NAMALWA (cell line): ENCODE results near the gene TSFM.
"Not testable (repeated sequence)": the region's sequence is repeated elsewhere in the genome, so short reads cannot be mapped to it uniquely, and the experiment has no call there.

Experiments
- DNase-seq: peaks from one replicate; pipeline ENCODE4 v3.0.0-alpha.2; 2015; ENCODE audit warnings: low spot score

TSFM gene

DNA sequence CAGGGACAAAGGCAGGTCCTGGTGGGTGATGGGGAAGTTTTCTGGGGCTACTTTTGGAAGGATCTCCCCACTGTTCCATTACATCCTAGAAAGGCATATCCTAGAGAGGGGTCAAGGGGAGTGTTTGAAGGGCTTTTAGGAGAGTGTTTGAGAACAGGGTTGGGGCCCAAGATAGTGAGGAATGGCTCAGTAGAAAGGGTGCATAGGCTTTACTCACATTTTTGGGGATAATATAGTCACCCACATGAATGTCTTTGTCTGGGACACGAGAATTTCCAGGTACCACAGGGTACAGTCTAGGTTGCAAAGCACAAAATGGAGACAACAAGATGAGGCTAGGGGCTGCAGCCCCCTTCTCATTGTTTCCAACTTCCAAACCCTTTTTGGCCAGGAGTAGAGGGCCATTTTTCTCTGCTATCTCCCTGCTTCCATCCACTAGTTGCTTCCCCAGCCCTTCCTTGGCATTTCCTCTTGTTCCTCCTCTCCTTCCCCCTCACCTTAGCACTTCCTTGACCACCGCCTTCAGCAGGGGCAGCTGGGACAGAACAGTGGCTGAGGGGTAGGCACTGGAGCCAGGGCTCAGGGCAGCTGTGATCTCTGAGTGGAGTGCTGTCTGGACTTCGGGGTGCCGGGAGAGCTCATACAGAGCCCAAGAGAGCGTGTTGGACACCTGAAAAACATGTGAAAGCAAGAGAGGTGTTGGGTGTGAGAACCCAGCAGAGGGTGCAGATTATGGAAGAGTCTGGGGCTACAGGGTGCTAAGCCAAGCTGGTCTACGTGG is 18.5 kb upstream of the TSFM start:
- no peak for DNase-seq

DNA sequence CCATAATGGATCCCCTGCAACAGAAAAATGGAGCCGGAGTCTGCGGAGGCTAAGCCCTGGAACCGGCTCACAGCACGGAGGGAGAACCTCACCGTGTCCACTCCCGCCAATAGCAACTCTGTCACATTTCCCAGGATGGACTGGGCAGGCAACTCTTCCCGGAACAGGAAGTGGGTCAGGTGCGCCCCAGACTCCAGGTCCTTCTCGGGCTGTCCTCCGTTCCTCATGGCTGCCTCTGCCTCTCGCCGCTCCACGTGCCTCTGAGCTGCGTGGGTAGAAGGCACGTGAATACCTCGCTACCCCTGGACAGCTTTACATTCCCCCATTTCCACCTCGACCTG is 18.0 kb upstream of the TSFM start:
- DNase-seq: no peak

- no peak for DNase-seq
Measured at GRCh38 chr12:57765003-57765697, 17.4 kb upstream of the TSFM start.

DNA sequence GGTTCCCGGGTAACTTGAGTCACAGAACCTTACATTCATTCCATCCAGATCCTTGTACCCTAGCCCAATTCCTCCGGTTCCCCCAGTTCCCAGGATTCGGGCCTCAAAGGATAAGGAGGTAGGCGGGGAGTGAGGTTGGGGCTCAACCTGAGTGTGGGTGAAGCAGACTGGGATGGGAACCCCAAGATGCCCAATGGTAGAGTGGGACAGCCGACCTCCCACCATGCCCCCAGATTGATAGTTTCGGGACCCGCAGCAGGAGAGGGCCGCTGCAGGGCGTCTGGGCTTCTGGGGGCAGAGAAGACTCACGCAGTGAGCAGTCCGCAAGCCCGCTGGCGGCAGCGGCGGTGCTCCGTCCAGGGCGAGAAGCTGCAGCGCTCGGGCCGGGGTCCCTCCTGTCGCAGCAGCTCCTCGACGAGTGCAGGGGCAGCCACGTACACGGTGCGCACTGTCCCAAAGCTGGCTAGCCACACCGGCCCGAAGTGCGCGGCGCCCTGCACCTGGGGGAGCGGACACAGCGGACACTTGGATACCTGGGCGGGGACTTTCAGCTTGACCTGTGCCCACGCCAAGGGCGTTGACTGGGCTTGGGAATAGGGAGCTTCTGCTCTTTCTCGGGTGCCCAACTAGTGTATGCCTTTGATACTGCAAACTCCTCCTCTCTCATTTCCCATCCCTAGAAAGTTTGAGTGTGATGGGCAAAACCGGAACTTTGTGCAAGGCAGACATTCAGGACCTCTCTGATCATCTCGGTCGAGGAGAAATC is 16.7 kb upstream of the TSFM start:
- DNase-seq: no peak

GRCh38 chr12:57766464-57767304 is 15.9 kb upstream of the TSFM start, which contains the start of gene CYP27B1:
Gene CYP27B1, minus strand, starts transcription at chr12:57767078. Its CDS starts 37 bp downstream, at chr12:57767041.
- no peak for DNase-seq

- DNase-seq: no peak
Measured at GRCh38 chr12:57767305-57767698, 15.3 kb upstream of the TSFM start.

DNA sequence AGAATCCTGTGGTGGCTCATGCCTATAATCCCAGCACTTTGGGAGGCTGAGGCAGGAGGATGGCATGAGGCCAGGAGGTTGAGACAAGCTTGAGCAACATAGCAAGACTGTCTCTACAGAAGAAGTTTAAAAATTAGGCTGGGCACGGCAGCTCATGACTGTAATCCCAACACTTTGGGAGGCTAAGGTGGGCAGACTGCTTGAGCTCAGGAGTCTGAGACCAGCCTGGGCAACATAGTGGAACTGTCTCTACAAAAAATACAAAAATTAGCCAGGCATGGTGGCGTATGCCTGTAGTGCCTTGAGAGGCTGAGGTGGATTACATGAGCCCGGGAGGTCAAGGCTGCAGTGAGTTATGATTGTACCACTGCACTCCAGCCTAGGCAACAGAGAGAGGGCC is 14.7 kb upstream of the TSFM start:
- no peak for DNase-seq

DNA sequence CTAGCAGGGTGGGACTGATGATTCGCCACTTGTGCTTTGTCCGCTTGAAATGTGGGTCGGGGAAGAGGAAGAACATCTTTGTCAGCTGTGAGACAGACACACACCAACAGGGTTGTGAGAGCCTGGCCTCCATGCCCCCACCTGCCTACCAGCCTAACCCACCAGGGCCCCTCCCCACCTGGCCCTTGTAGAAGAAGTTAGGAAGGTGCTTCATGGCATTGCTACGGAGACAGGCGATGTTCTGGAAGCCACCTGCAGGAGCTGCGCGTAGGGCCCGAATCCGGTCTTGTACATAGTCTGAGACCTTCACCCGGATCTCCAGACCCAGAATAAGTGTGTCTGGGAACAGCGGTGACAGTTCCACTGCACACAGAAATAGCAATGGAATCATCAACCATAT is 13.0 kb upstream of the TSFM start:
- DNase-seq: no peak

DNA sequence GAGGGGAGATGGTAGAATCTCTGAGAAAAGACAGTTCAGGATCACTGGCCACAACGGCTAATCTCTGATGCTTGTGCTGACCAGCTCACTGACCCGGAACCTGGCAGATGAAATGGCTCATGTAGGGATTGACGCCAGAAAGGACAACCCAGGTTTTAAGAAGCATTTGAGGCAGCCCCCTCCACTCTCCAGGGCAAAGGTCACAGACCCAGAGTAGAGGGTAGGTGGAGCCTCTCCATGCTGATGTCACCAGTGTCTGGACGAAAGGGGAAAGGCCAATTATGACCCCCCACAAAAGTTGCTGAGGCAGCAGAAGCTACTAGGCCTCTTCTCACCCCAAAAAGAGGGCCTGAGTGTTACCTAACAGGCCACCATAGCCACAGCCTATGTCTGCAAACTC is 11.9 kb upstream of the TSFM start:
- DNase-seq: no peak

GRCh38 chr12:57771236-57771872 is 11.2 kb upstream of the TSFM start:
- DNase-seq: peak; percentile 96

DNA sequence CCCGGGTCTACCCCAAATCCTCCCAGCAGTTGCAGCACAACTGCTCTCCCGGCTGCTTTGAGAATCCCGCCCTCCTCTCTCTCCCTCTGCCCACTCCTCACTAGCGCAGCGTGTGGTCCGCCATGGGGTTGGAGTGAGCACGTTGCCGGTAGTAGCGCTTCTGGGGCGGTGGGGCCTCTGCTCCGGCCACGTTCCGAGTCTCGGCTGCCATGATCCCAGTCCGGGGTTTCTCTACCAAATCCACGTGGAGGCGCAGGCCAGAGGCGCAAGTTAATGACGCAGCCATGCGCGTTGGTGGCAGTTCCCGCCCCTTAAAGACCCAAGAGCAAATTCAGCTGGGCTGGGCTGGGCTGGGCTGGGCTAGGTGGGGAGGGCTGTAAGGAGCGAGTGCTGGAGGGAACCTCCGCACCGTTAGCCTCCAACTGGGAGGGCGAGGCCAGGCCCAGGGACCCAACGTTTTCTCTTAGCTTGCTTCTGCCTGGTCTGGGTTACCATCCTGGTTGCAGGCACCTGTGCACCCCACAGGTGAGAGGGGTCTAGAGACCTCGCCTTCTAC is 10.6 kb upstream of the TSFM start, which contains the start of gene METTL1:
Gene METTL1 (minus strand): TSS at position 233 of the 556 bp plus-strand sequence. CDS start 22 bp downstream, at position 211.
- peak; percentile 98 for DNase-seq

DNA sequence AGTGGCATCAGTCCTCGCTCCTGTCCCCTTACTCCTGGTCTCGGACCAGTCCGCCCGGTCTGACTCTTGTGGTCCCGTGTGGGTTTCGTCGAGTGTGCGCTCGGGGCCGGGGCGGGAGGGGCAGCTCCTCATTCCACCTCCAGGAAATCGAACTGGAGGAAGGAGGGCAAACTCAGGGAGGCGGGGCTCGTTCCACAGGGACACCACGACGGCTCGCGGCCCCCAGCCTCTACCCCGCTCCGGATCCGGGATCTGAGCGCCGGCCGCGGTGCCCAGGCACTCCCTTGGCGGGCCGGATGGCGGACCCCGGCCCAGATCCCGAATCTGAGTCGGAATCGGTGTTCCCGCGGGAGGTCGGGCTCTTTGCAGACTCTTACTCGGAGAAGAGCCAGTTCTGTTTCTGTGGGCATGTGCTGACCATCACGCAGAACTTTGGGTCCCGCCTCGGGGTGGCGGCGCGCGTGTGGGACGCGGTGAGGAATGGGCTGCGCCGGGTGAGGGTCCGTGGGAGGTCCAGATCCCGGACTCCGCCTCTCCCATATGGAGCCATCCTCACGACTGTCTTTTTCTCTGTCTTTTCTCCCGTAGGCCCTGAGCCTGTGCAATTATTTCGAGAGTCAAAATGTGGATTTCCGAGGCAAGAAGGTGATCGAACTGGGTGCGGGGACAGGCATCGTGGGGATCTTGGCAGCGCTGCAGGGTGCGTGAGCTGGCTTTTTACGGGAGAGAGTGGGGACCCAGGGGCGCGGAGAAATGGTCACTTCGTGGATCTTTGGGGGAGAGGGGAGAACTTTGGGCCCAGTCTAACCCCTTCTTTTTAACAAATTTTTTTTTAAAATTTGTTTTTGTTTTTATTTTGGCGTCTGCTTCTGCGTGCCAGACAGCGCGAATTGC is 9.9 kb upstream of the TSFM start, which contains the start of gene EEF1AKMT3:
Gene EEF1AKMT3 (plus strand): TSS at position 186 of the 894 bp plus-strand sequence. CDS start 111 bp downstream, at position 297.
- DNase-seq: no peak

DNA sequence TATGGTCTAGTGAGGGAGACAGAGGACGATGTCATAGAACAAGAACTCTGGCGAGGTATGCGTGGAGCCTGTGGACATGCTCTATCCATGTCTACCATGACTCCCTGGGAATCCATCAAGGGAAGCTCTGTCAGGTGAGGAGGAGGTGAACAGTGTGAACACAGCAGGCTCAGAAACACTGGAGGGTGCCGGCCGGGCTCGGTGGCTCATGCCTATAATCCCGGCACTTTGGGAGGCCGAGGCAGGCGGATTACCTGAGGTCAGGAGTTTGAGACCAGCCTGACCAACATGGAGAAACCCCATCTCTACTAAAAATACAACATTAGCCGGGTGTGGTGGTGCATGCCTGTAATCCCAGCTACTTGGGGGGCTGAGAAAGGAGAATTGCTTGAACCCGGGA is 8.0 kb upstream of the TSFM start:
- not testable (repeated sequence) for DNase-seq

- DNase-seq: no peak
Measured at GRCh38 chr12:57775044-57775443, 7.5 kb upstream of the TSFM start.

DNA sequence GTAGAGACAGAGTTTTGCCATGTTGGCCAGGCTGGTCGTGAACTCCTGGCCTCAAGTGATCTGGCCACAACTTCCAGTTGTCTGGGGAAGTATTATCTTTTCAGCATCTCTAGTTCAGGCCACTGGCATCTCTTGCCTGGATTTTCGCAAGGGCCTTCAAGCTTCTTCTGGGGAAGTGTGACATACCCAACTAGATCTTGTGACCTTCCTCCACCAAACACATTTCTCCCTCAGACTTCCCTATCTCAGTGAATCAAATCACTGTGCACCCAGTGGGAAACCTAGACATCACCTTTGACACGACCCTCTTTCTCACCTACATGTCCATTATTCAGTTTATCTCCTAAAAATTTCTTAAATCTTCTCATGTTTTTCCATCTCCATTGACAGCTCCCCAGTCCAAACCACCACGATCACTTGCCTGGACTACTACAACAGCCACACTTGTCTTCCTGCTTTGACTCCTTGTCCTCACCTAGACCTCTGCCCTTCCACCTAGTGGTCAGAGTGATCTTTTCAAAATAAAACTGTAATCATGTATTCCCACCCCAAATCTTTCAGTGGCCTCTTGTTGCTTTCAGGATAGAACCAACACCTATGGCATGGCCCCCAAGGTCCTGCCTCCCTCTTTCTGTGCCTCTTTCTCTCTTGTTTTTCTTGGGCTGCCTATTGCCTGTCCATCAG is 6.9 kb upstream of the TSFM start:
- DNase-seq: peak; percentile 57

DNA sequence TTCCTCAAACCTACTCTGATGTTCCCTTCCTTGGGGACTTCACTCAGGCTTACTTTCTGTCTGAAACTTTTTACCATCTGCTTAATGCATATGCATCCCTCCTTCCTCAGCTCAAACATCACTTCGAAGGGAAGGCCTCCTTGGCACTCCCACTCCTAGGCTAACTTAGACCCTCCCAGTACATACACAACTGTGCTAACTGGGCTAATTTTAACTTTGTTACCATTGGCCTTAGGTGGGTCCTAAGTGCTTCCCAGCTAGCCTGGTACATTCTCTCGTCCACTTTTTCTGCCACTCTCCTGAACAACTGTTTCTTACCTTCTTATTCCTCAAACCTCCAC is 6.4 kb upstream of the TSFM start:
- no peak for DNase-seq

DNA sequence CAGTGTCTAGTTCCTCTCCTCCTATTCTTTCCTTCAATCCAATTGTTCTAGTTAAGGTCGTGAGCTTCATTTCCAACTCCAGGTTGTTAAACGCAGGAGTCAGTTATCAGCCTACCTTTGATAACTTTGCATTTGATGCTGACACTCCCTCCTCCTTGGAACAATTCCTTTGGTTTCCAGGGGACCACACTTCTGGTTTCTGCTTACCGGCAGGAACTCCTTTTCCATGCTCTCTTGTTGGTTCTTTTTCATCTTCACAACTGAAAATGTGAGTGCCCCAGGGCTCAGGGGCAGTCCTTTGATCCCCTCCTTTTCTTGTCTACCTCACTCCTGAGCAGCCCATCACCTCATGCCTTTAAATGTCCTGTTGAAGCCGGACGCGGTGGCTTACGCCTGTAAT is 5.2 kb upstream of the TSFM start:
- DNase-seq: no peak

DNA sequence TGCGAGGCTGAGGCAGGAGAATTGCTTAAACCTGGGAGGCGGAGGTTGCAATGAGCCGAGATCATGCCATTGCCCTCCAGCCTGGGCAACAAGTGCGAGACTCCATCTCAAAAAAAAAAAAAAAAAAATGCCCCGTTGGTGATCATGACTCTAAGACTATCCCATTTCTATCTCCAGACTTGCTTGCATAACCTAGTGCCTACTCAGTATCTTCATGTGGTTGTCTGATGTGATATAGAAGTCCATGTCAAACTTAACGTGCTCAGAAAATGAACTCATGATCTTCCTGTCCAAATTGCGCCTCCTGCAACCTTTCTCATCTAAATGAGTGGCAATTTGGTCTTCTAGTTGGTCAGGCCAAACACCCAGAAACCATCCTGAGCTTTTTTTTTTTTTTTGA is 4.7 kb upstream of the TSFM start:
- DNase-seq: no peak

GRCh38 chr12:57779736-57780135 is 2.9 kb upstream of the TSFM start:
- no peak for DNase-seq
